Glutamatergic neuron (in vitro differentiated cells): ENCODE results near the gene ZNF544. TPM values are rescaled to one million over a fixed set of nuclear protein-coding genes. Genes with fewer than 3 reads are reported as not detected.
A peak's percentile ranks its signal among the peaks of the same experiment; 100 is the strongest.

Experiments used
- DNase-seq: peaks from one replicate; pipeline ENCODE4 v3.0.0; 2022
- H3K27ac Mint-ChIP-seq: one replicate; pipeline ENCODE4 v1.8.0; 2020; ENCODE audit warnings: mild to moderate bottlenecking, mixed read lengths, inconsistent platforms; ENCODE audit not compliant: unreplicated experiment
- H3K27me3 Mint-ChIP-seq: one replicate; pipeline ENCODE4 v1.8.0; 2020; ENCODE audit warnings: mild to moderate bottlenecking, moderate library complexity, mixed read lengths, inconsistent platforms; ENCODE audit not compliant: unreplicated experiment
- H3K36me3 Mint-ChIP-seq: one replicate; pipeline ENCODE4 v1.8.0; 2020; ENCODE audit warnings: mild to moderate bottlenecking, mixed read lengths, inconsistent platforms; ENCODE audit not compliant: unreplicated experiment
- H3K4me1 Mint-ChIP-seq: one replicate; pipeline ENCODE4 v1.8.0; 2020; ENCODE audit warnings: mild to moderate bottlenecking, low read depth, mixed read lengths, inconsistent platforms; ENCODE audit not compliant: unreplicated experiment
- H3K4me3 Mint-ChIP-seq: one replicate; pipeline ENCODE4 v1.8.0; 2020; ENCODE audit warnings: mild to moderate bottlenecking, mixed read lengths, inconsistent platforms; ENCODE audit not compliant: unreplicated experiment
- H3K9me3 Mint-ChIP-seq: one replicate; pipeline ENCODE4 v1.8.0; 2020; ENCODE audit warnings: mild to moderate bottlenecking, moderate library complexity, mixed read lengths, inconsistent platforms; ENCODE audit not compliant: unreplicated experiment
- CTCF ChIP-seq: fragments of 200-600 bp; sonication (generic); IDR thresholded peaks from one replicate; pipeline ENCODE4 v1.5.0; 2021; ENCODE audit not compliant: partially characterized antibody, unreplicated experiment
- total RNA-seq: library from RNA; stranded (reverse); fragmentation: NEBNext Ultra II Directional; extraction: Animal tissue kit (Norgen Biotek cat#: 25700); gene quantifications from one replicate; pipeline ENCODE4 v1.2.1, GENCODE V29; 2021; ENCODE audit not compliant: unreplicated experiment

The ZNF544 gene
- total RNA-seq, 1 donor from 2014 or later, result 46.1 TPM

GRCh38 chr19:58212336-58213074, 16.2 kb upstream of the ZNF544 start:
- Mint-ChIP-seq H3K27me3 (peaks cover 12% of the 10 kb centered on the region), H3K4me1 (no peaks in the 10 kb centered on the region)

GRCh38 chr19:58213075-58213369, 15.7 kb upstream of the ZNF544 start:
- TF ChIP-seq CTCF, result no peak
- Mint-ChIP-seq H3K27me3 (peaks cover 9% of the 10 kb centered on the region), H3K4me3 (no peak overlapping the region), H3K27ac (no peak overlapping the region), H3K4me1 (no peaks in the 10 kb centered on the region), H3K36me3 (peaks cover 67% of the 10 kb centered on the region), H3K9me3 (peaks cover 23% of the 10 kb centered on the region)
- DNase-seq, result no peak

More at GRCh38 chr19:58212336-58213074, 16.2 kb upstream of the ZNF544 start:
- H3K9me3 Mint-ChIP-seq, result peaks cover 28% of the 10 kb centered on the region
- H3K4me3 Mint-ChIP-seq, result no peak overlapping the region
- H3K36me3 Mint-ChIP-seq, result peaks cover 72% of the 10 kb centered on the region
- no peak overlapping the region for H3K27ac Mint-ChIP-seq
- TF ChIP-seq CTCF, result no peak
- no peak for DNase-seq

GRCh38 chr19:58217069-58217481, 11.6 kb upstream of the ZNF544 start:
- Mint-ChIP-seq H3K4me1 (no peaks in the 10 kb centered on the region), H3K27ac (no peak overlapping the region), H3K9me3 (peaks cover 12% of the 10 kb centered on the region), H3K27me3 (no peaks in the 10 kb centered on the region), H3K36me3 (peaks cover 32% of the 10 kb centered on the region), H3K4me3 (no peak overlapping the region)
- TF ChIP-seq CTCF, result no peak
- no peak for DNase-seq

- no peak for DNase-seq
- H3K36me3 Mint-ChIP-seq, result peaks cover 28% of the 10 kb centered on the region
- no peak for TF ChIP-seq CTCF
- peaks cover 7% of the 10 kb centered on the region for H3K9me3 Mint-ChIP-seq
- H3K27me3 Mint-ChIP-seq, result no peaks in the 10 kb centered on the region
- no peak overlapping the region for H3K27ac Mint-ChIP-seq
- no peaks in the 10 kb centered on the region for H3K4me1 Mint-ChIP-seq
- H3K4me3 Mint-ChIP-seq, result no peak overlapping the region
These were observed 10.9 kb upstream of the ZNF544 start for GRCh38 chr19:58217607-58218391.

GRCh38 chr19:58218899-58219298, 9.8 kb upstream of the ZNF544 start:
- Mint-ChIP-seq H3K4me3 (no peak overlapping the region), H3K27ac (no peak overlapping the region), H3K4me1 (no peaks in the 10 kb centered on the region), H3K36me3 (peaks cover 18% of the 10 kb centered on the region), H3K27me3 (no peaks in the 10 kb centered on the region), H3K9me3 (peaks cover 6% of the 10 kb centered on the region)
- peak; percentile 22 for TF ChIP-seq CTCF
- peak; percentile 27 for DNase-seq
